Cardiac septum (tissue), 1 donor: ENCODE results near the gene FBXL22. TPM values are rescaled to one million over a fixed set of nuclear protein-coding genes. Genes with fewer than 3 reads are reported as not detected.

ENCODE experiments used
- total RNA-seq: library from RNA; stranded (reverse); fragmentation: NEBNext Ultra II Directional; extraction: Animal tissue kit (Norgen Biotek cat#: 25700); gene quantifications from one replicate; pipeline ENCODE4 v1.2.1, GENCODE V29; 2021
- donor health status: DM: no; HTN: no; CAD: no.

FBXL22 gene
- total RNA-seq, 1 donor from 2014 or later: 23.1 TPM

Other genes with a start within 250 kb of the FBXL22 start
- 0.11 TPM for gene CA12, start 215.5 kb upstream of the FBXL22 start, total RNA-seq
- gene USP3, start 92.8 kb upstream of the FBXL22 start, total RNA-seq: 16.2 TPM
- 94.9 TPM for gene HERC1, start 236.6 kb downstream of the FBXL22 start, total RNA-seq